NCI-H1417 (cell line): Measurements from ENCODE around the gene CRYGA.

Experiments used
- DNase-seq, 3 experiments: peaks; one replicate each; lab custom pipeline; 2025; lab: John Stamatoyannopoulos, UW

CRYGA gene

GRCh38 chr2:208163489-208163888 lies at the start of gene CRYGA:
CRYGA (minus strand) TSS chr2:208163589; CDS start chr2:208163556, 33 bp downstream.
- no peak for DNase-seq

DNA sequence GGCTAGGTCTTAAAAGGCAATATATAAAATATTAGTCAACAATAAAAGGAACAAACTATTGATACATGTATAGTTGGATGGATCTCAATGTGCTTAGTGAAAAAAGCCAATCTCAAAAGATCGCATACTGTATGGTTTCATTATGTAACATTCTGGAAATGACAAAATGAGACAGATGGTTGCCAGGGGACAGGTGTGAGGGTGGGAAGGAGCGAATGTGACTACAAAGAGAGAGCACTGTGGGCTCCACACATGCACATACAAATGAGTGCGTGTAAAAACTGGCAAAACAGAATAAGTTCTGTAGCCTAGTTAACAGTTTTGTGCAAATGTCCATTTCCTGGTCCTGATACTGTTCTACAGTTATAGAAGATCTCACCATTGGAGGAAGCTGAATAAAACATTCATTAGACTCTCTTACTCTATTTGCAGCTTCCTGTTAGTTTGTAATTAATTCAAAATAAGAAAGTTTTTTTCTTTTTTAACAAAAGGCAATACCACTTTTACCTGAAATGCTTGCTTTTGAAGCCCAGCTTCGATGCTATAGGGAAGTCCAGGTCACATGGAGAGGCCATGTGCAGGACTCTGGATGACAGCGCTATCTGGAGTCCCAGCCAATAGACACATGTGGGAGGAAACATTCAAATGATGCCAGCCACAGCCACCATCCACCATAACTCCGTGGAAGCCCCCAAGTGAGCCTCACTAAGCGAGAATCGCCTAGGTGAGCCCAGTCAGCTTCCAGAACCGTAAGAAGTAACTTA lies 47.5 kb upstream of the CRYGA start:
- DNase-seq, result no peak

GRCh38 chr2:208208335-208209085 lies 45.1 kb upstream of the CRYGA start:
- DNase-seq, result no peak

GRCh38 chr2:208207769-208208168 lies 44.4 kb upstream of the CRYGA start:
- no peak for DNase-seq

DNA sequence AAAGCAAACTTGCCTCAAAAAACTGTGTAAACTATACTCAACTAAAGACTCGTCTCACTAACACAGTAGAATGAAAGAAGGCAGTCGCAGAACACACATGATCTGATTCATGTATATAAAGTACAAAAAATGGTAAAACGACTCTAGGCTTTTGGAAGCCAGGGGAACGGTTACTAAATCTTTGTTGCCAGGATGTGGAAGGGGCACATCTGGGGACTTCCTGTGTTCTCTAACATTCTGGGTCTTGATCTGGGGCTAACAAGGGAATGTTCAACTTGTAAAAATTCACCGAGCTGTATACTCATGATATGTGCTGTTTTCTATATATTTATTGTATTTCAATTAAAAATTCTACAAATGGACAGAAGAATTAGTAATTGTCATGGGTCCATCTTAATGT lies 40.8 kb upstream of the CRYGA start:
- DNase-seq, result no peak

GRCh38 chr2:208195531-208195930 lies 32.1 kb upstream of the CRYGA start:
- DNase-seq, result no peak

GRCh38 chr2:208192611-208193236 lies 29.3 kb upstream of the CRYGA start:
- no peak for DNase-seq

GRCh38 chr2:208189810-208190503 lies 26.6 kb upstream of the CRYGA start, which contains the start of gene C2orf80:
C2orf80 (minus strand) TSS chr2:208190030; CDS start chr2:208186986, 3,044 bp downstream.
- DNase-seq, result peak in 2 of 3 experiments; percentile 49 to 79

DNA sequence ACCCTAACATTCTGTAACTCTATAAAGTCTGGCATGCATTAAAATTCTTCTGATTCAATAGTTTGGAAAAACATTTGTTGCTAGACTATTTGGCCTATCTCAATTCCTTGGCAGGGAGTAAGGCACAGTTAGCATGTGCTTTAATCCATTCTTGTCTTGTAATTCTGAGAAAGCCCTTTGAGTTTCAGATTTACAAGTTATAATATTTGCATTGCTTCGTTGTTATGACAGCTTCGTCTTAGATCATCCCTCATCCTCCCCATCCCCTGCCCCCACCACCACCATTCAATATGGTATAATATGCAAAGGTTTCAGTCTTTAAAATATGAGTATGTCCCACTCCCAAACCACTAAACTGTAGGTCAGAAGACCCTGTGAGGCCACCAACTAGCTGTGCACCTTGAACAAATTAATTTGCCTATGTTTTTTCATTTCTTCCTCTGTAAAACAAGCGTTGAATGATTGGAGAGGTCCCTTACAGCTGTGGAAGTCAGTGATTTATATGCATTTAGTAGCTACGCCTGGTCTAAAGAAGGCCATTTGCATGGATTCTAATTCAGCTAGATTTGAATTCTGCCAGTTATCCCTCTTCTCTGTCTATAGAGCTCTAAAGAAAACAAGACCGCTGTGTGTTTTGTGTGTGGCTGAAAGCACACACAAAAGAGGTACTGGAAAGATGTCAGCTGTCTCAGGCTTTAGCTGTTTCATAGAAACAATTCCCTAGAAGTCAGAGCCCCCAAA lies 25.9 kb upstream of the CRYGA start:
- no peak for DNase-seq

GRCh38 chr2:208186893-208187292 lies 23.5 kb upstream of the CRYGA start:
- no peak for DNase-seq

- DNase-seq, result no peak
Observed at GRCh38 chr2:208186465-208186864, 23.1 kb upstream of the CRYGA start.

DNA sequence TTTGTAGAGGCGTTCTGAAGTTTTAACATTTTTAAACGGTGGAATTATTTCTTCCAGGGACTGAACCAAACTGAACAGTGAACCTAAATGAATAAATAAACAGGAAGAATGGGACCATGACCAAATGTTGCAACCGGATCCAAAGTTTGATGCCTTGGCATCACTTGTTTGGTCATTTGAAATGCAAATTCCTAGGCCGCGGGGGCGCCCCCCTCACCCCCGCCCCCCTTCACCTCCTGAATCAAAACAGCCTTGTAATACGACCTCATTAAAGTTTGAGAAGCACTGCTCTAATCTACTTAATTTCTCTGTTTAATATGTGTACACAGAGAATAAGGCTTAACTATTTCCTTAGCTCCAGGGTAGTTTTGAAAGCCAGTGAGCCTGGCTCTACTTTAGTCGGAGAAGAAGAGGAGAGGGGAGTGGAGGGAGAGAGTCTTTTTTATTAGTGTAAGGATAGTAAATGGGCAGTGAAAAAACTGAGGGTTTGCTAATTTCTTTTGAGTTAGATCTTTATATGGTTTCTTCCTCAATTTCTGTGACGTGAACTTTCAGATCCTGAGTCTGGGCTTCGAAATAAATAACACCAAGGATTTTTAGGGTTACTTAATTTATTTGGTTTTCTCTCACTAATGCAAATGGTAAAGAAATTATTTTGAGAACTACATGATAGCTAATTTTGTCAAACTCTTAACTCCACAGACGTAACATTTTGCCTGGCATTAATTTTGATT lies 20.8 kb upstream of the CRYGA start:
- peak in 1 of 3 experiments; percentile 5 for DNase-seq

DNA sequence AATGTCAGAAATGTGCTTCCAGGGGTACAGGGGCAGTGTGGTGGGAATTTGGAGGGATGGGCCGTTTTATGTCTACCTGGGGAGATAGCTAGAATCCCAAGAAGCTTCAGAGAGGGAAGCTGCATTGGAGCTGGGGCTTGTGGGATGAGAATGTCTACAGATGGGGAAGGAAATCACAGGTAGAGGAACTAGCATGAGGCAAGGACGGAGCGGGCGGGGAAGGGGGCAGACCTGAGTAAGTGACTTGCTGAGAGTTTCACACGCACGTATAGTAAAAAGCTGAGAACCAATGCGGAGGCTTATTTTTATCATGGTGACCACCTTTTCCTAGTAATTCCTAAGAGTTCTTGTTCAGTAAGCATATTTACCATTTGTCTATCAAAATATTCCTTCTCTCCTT lies 20.1 kb upstream of the CRYGA start:
- no peak for DNase-seq

DNA sequence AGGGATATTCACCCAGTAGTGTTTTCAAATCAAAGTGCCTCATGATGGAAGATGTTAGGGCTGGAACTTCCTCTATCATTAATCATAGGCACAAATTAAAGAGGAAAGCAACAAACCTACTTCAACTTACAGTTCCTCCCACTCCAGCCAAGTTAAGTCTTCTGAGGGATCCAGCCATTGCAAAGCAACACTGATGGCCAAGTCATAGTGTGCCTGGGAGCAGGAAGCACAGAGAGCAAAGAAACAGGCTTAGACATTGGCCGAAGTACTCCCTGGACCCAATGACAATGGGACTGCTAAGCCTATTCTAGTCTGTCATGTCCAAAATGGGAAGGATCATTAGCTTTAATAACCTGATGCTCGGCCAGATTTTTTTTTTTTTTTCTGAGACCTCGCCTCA lies 19.4 kb upstream of the CRYGA start:
- no peak for DNase-seq

DNA sequence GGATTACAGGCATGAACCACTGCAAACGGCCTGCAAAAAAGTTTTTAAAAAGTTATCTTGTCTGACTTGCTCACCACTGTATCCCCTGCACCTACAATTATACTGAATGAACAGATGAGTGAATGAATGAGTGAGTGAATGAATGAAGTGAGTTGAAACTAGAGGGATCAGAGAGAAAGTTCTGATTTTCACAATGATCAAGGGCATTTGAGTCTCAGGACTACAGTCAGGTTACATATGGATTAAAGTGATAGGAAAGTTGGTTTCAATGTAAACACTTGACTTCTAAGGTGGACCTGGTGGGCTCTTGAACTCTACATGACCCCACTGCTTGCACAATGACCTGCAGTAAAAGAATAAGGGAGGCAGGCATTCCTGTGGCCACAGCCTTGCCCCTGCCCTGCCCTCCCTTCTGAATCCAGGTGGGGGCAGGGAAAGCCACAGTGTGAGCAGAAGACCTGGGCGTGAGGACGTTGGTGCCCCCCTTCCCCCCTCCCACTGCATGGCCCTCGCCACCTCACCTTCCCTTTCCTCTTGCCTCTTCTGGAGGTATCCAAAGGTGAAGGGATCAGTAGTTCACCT lies 15.7 kb upstream of the CRYGA start:
- DNase-seq, result peak in 1 of 3 experiments; percentile 5

DNA sequence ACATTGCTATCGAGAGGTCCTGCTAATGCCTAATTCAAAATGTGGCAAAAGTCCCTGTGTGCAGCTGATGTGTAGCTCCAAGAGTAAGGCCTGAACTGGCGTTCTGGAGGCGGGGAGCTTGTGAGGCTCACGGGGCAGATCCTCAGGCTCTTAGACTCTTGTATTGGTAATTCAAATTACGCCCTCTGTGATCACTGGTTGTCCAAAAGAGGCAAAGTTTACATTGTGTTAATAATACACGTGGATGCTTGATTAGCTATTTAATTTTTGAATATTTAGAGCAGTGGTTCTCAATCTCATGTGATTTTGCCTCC lies 12.4 kb upstream of the CRYGA start:
- DNase-seq, result no peak

GRCh38 chr2:208175069-208175839 lies 11.9 kb upstream of the CRYGA start:
- DNase-seq, result peak; percentile 62 to 85 (median 66)

DNA sequence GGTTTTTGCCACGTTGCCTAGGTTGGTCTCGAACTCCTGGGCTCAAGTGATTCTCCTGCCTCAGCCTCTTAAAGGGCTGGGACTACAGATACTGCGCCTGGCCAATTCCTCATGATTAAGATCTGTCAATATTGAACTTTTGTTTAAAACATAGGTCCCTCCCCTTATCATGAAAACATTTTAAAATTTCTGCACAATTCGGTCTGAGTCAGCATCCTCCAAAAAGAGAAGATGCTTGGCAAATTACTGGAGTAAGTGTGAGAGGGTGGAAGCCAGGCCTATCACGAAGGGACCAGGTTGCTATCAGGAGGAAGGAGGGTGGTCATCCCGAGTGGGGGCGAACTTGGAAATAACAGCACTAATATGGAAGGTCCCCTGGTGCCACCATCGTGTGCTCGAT lies 10.8 kb upstream of the CRYGA start:
- no peak for DNase-seq

DNA sequence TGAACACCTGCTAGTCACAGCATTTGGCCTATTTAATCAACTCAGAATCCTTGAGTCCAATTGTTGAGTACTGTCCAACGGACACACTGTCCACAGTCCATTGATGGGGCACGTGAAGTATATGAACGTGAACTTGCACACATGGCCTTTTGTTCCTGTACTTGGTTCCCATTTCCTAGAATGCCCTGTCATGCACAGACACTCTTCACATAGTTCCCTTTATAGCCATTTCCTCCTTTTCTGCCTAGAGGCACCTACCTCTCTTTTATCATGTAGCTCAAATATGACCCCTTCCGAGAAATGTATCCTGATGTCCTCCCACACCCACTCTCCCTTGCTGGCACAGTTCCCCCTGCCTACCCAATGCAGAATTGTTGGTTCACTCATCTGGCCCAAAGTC lies 8.7 kb upstream of the CRYGA start:
- no peak for DNase-seq
